Natural killer cell (primary cell): ENCODE measurements around the gene EEF1A1. TPM values are rescaled to one million over a fixed set of nuclear protein-coding genes. Genes with fewer than 3 reads are reported as not detected.

ENCODE experiments used
- ATAC-seq, 3 donors: fragments of 150-1000 bp in 2 of 3; fragments of 200-7000 bp in 1 of 3; cut with Tn5 transposase; 1 replicate in 1 of 3; 2 replicates in 2 of 3; pipeline ENCODE4 v1.10.0; 2021; ENCODE audit warnings: mild to moderate bottlenecking in 2 of 3, moderate library complexity in 2 of 3
- DNase-seq, 2 donors: peaks; one replicate each; pipeline versions ENCODE4 v3.0.0 to v3.0.0-alpha.2; 2013 to 2021; ENCODE audit warnings: mixed read lengths in 1 of 2
- H3K27ac ChIP-seq: one replicate; pipeline ENCODE4 v1.5.1; 2013; ENCODE audit warnings: mild to moderate bottlenecking, low read length
- H3K27me3 ChIP-seq: one replicate; pipeline ENCODE4 v1.6.1; 2013; ENCODE audit warnings: low read length; ENCODE audit not compliant: control insufficient read depth, insufficient read depth
- H3K36me3 ChIP-seq: one replicate; pipeline ENCODE4 v1.6.1; 2013; ENCODE audit warnings: low read length; ENCODE audit not compliant: control insufficient read depth, insufficient read depth
- H3K4me1 ChIP-seq: one replicate; pipeline ENCODE4 v1.6.1; 2013; ENCODE audit warnings: low read length; ENCODE audit not compliant: control insufficient read depth, insufficient read depth
- H3K4me3 ChIP-seq: one replicate; pipeline ENCODE4 v1.5.1; 2013; ENCODE audit warnings: low read length
- H3K9me3 ChIP-seq: one replicate; pipeline ENCODE4 v1.6.1; 2013; ENCODE audit warnings: low read length; ENCODE audit not compliant: control insufficient read depth, insufficient read depth
- H3K27ac Mint-ChIP-seq, 2 donors: one replicate each; pipeline ENCODE4 v1.8.0; 2022; ENCODE audit warnings: mild to moderate bottlenecking in 2 of 2, mixed read lengths in 2 of 2, moderate library complexity in 1 of 2
- H3K27me3 Mint-ChIP-seq, 2 donors: one replicate each; pipeline ENCODE4 v1.8.0; 2022; ENCODE audit warnings: low read depth in 2 of 2, mixed read lengths in 2 of 2
- H3K36me3 Mint-ChIP-seq: one replicate; pipeline ENCODE4 v1.8.0; 2022; ENCODE audit warnings: mixed read lengths
- H3K4me1 Mint-ChIP-seq, 2 donors: one replicate each; pipeline ENCODE4 v1.8.0; 2022; ENCODE audit warnings: mixed read lengths in 2 of 2
- H3K4me3 Mint-ChIP-seq: one replicate; pipeline ENCODE4 v1.8.0; 2022; ENCODE audit warnings: mild to moderate bottlenecking, moderate library complexity, mixed read lengths
- H3K9me3 Mint-ChIP-seq, 2 donors: one replicate each; pipeline ENCODE4 v1.8.0; 2022; ENCODE audit warnings: mixed read lengths in 2 of 2
- CTCF ChIP-seq: fragments of 200-600 bp; IDR thresholded peaks from one replicate; pipeline ENCODE4 v1.8.0; 2022; ENCODE audit warnings: antibody characterized with exemption
- WGBS: methylation state at CpG from one replicate; pipeline ENCODE4 v1.1.7; 2013; ENCODE audit warnings: missing lambda C conversion rate; ENCODE audit not compliant: insufficient coverage; 5-methylcytosine and 5-hydroxymethylcytosine counted together
- intact Hi-C: fragments of 100-400 bp; cut with micrococcal nuclease; formaldehyde crosslinking; loops from one replicate; pipeline ENCODE4 v1.14.2; 2022
- total RNA-seq, 4 donors: library from RNA; stranded (reverse); fragments of 120-200 nt in 1 of 4; gene quantifications; one replicate each; pipeline versions ENCODE4 v1.2.3 to v1.2.4, GENCODE V29; 2013 to 2022

The EEF1A1 gene
- total RNA-seq, 3 donors from 2014 or later (not counting 1 experiment from before 2014, with no cell fraction given): 6,475 to 7,348 (median 7,348) TPM

- Histone ChIP-seq H3K27ac (peak overlapping the region; percentile 54), H3K9me3 (no peaks in the 10 kb centered on the region), H3K36me3 (peaks cover 67% of the 10 kb centered on the region), H3K4me1 (peaks cover 4% of the 10 kb centered on the region), H3K27me3 (no peaks in the 10 kb centered on the region), H3K4me3 (no peak overlapping the region)
- Mint-ChIP-seq H3K27me3 (no peaks in the 10 kb centered on the region), H3K4me3 (peak overlapping the region; percentile 49), H3K4me1 (peaks cover 8 to 16% of the 10 kb centered on the region in 2 donors), H3K36me3 (no peaks in the 10 kb centered on the region), H3K9me3 (no peaks in the 10 kb centered on the region), H3K27ac (peak overlapping the region; percentile 78 to 84)
- intact Hi-C loops: no loop called here
- WGBS: 61% methylated on average over 2 of the region's 2 CpGs
- TF ChIP-seq CTCF: no peak
- ATAC-seq: no peak
- DNase-seq: no peak
These were observed 49.0 kb downstream of the EEF1A1 start for GRCh38 chr6:73471686-73472290.

Other genes with a start within 250 kb of the EEF1A1 start
- not detected for gene DPPA5, start 166.8 kb downstream of the EEF1A1 start, total RNA-seq
- gene KHDC3L, start 158.4 kb downstream of the EEF1A1 start, total RNA-seq: not detected
- gene OOEP, start 151.1 kb downstream of the EEF1A1 start, total RNA-seq: 1 to 10 TPM in 1 of 3 donors, under 1 TPM in 1, not detected in 1; 0.35 to 1.1 TPM
- gene DDX43, start 126.2 kb downstream of the EEF1A1 start, total RNA-seq: 1 to 10 TPM in 2 of 3 donors, not detected in 1; 1.2 to 2.6 TPM
- gene CGAS, start 68.7 kb downstream of the EEF1A1 start, total RNA-seq: 10 to 100 TPM; 15.5 to 17.8 (median 16.6) TPM
- gene MTO1, start 59.3 kb downstream of the EEF1A1 start, total RNA-seq: 10 to 100 TPM; 37.8 to 46.1 (median 41.3) TPM
- 10 to 100 TPM in 1 of 3 donors, 1 to 10 TPM in 2; 8.5 to 13.8 (median 9.1) TPM for gene SLC17A5, start 133.0 kb upstream of the EEF1A1 start, total RNA-seq
- gene CD109, start 175.2 kb upstream of the EEF1A1 start, total RNA-seq: under 1 TPM; 0.24 to 0.88 (median 0.83) TPM